ENCODE measurements around the gene CRIM1. TPM values are rescaled to one million over a fixed set of nuclear protein-coding genes. Genes with fewer than 3 reads are reported as not detected.
A peak's percentile ranks its signal among the peaks of the same experiment; 100 is the strongest.

The CRIM1 gene
- total and polyA plus RNA-seq, 2 of the 8 experiments (the other 6 are each of a cell fraction or from before 2014, with no cell fraction given) = 9.4 to 28.4 TPM

GRCh38 chr2:36359067-36359466, 3.5 kb downstream of the CRIM1 start:
- FAIRE-seq = no peak
- H3K79me1 ChIP-seq (ENCODE audit: low read depth, low read length) = peaks cover 6% of the 10 kb centered on the region; the same call in 1 of the 2 replicates
- H3K23ac ChIP-seq (ENCODE audit: insufficient read length) = no peak overlapping the region
- peak overlapping the region; percentile 91 for H3K4me2 ChIP-seq (ENCODE audit: insufficient read depth in 1 of 2, low read depth in 2 of 2, low read length in 2 of 2)
- no peak overlapping the region for H3K9ac ChIP-seq (replicated peaks in 1 of 4; ENCODE audit: extremely low read depth in 1 of 4, low read depth in 3 of 4, low read length in 3 of 4)
- H2AK5ac ChIP-seq (ENCODE audit: low read depth, low read length) = no peak overlapping the region
- DNase-seq (ENCODE audit: low read depth in 1 of 2, low spot score in 2 of 2) = no peak
- H3K27me3 ChIP-seq (replicated peaks in 1 of 4; ENCODE audit: control insufficient read depth in 3 of 4, extremely low read depth in 1 of 4, insufficient read depth in 3 of 4, low read length in 3 of 4) = peaks cover 0 to 4% (median 0%) of the 10 kb centered on the region in 4 experiments; a peak in 2 of 7 replicates
- H2BK12ac ChIP-seq (ENCODE audit: low read depth, low read length) = no peak overlapping the region
- H2AFZ ChIP-seq (ENCODE audit: low read length) = no peak overlapping the region
- peaks cover 12% of the 10 kb centered on the region for H3K23me2 ChIP-seq (ENCODE audit: low read depth, low read length)
- peak overlapping the region in 1 of 4 experiments; percentile 93; a peak in 2 of 8 replicates for H3K4me3 ChIP-seq (ENCODE audit: extremely low read depth in 1 of 4, insufficient read depth in 2 of 4, low read depth in 3 of 4, low read length in 4 of 4)
- H3K4me1 ChIP-seq (replicated peaks in 1 of 4; ENCODE audit: control insufficient read depth in 3 of 4, insufficient read depth in 4 of 4, low read length in 3 of 4) = peaks cover 3 to 32% (median 28%) of the 10 kb centered on the region in 4 experiments; a peak in 6 of 7 replicates
- H3K4ac ChIP-seq (replicated peaks; ENCODE audit: insufficient read length, low read depth, low read length) = no peak overlapping the region
- no peak overlapping the region for H4K5ac ChIP-seq (ENCODE audit: insufficient read length, low read depth, low read length)
- ChIA-PET POLR2A (ENCODE audit: partially characterized antibody) (interaction anchor here (1.4 to 2.3 kb wide), 2 partner anchors 8 to 10 kb away, joined by 5 to 7 read pairs; no protein-coding TSS in a partner anchor), CTCF (ENCODE audit: partially characterized antibody) (interaction anchor here (0.8 to 3.6 kb wide), 6 partner anchors 8 to 148 kb away, joined by 3 to 18 read pairs (median 4); no protein-coding TSS in a partner anchor)
- no peak overlapping the region for H4K8ac ChIP-seq (ENCODE audit: extremely low read depth, insufficient read depth, low read length)
- 69% methylated on average over 5 of the region's 5 CpGs; no CpG with 5 or more reads in 1 of the 2 experiments for WGBS, 2 experiments (ENCODE audit: extremely low coverage in 1 of 2, insufficient coverage in 1 of 2, insufficient read length in 1 of 2, insufficient replicate concordance in 2 of 2, low coverage in 1 of 2, low lambda C conversion rate in 2 of 2, missing lambda C conversion rate in 1 of 2)
- H2BK20ac ChIP-seq (ENCODE audit: low read length) = no peak overlapping the region
- TF ChIP-seq JUN (IDR thresholded peaks at IDR 0.05; ENCODE audit: low read depth, low read length) = no peak
- TF ChIP-seq EZH2 (IDR thresholded peaks at IDR 0.05; ENCODE audit: low read depth, low read length, severe bottlenecking) = no peak
- no peak for TF ChIP-seq CHD2 (IDR thresholded peaks at IDR 0.05; ENCODE audit: low read length)
- no peak for TF ChIP-seq KDM4A (IDR thresholded peaks at IDR 0.05; ENCODE audit: low read depth, low read length, severe bottlenecking)
- TF ChIP-seq GABPA (IDR thresholded peaks at IDR 0.05; ENCODE audit: borderline replicate concordance, insufficient read depth, low read length) = no peak
- no peak overlapping the region for H2BK15ac ChIP-seq (ENCODE audit: low read length)
- no peak overlapping the region for H3K56ac ChIP-seq (replicated peaks; ENCODE audit: insufficient read length, low read depth, low read length)
- no peaks in the 10 kb centered on the region for H3K9me3 ChIP-seq (ENCODE audit: insufficient read depth in 2 of 2, low read depth in 1 of 2, low read length in 1 of 2)
- H4K20me1 ChIP-seq (replicated peaks in 1 of 2; ENCODE audit: control insufficient read depth in 1 of 2, insufficient read depth in 2 of 2, low read length in 2 of 2) = peaks cover 15 to 22% of the 10 kb centered on the region in 2 experiments
- no peak overlapping the region for H2BK5ac ChIP-seq (ENCODE audit: low read depth, low read length)
- H3K14ac ChIP-seq (ENCODE audit: insufficient read length) = no peak overlapping the region
- no peak overlapping the region for H3K27ac ChIP-seq (ENCODE audit: low read depth, low read length)
- H3K18ac ChIP-seq (ENCODE audit: extremely low read depth, low read length) = no peak overlapping the region
- peaks cover 41 to 87% of the 10 kb centered on the region in 2 experiments for H3K79me2 ChIP-seq (ENCODE audit: control insufficient read depth in 1 of 2, insufficient read depth in 2 of 2, low read length in 2 of 2)
- no peaks in the 10 kb centered on the region; a peak in 1 of 8 replicates for H3K36me3 ChIP-seq (ENCODE audit: control insufficient read depth in 2 of 4, insufficient read depth in 4 of 4, low read length in 3 of 4)
- H2BK120ac ChIP-seq (replicated peaks; ENCODE audit: low read depth, low read length) = no peak overlapping the region
- H4K91ac ChIP-seq (replicated peaks; ENCODE audit: insufficient read length, low read length) = no peak overlapping the region
